Endothelial cell of umbilical vein (primary cell): Measurements from ENCODE around the gene RGSL1. TPM values are rescaled to one million over a fixed set of nuclear protein-coding genes. Genes with fewer than 3 reads are reported as not detected.

Experiments used
- BruUV-seq: library from RNA; stranded (reverse); fragments of 400-500 nt; replicated peaks from 2 replicates; lab custom pipeline; 2021; lab: Mats Ljungman, UMichigan
- CTCF ChIA-PET: fragments of 300-600, 350-600 bp; sonication (Branson Sonifier 250); formaldehyde crosslinking; loops from one replicate; lab custom pipeline; 2021; ENCODE audit warnings: antibody characterized with exemption, inconsistent platforms; lab: Charles Lee
- POLR2A ChIA-PET: fragments of 300-600, 350-600 bp; sonication (Branson Sonifier 250); formaldehyde crosslinking; loops from one replicate; lab custom pipeline; 2021; ENCODE audit warnings: antibody characterized with exemption, inconsistent platforms; lab: Charles Lee
- DNase-seq: peaks from one replicate; pipeline ENCODE4 v3.0.0-alpha.2; 2011; ENCODE audit warnings: low read depth, low spot score
- FAIRE-seq: peaks from 2 replicates; lab custom pipeline; 2011; peaks lifted over from hg19 to GRCh38; lab: Jason Lieb, UNC
- H2AFZ ChIP-seq: 2 replicates; pipeline ENCODE4 v1.6.0; 2012; ENCODE audit warnings: low read depth, low read length, control low read depth, inconsistent platforms
- H3K27ac ChIP-seq: 2 replicates; pipeline ENCODE4 v1.5.1; 2011; ENCODE audit warnings: low read depth, mild to moderate bottlenecking, control low read depth, low read length, moderate library complexity; ENCODE audit not compliant: insufficient read depth
- H3K27me3 ChIP-seq, 2 experiments: 2 replicates each; pipeline versions ENCODE4 v1.6.0 to v1.6.1; 2011; ENCODE audit warnings: low read length in 2 of 2, mixed read lengths in 1 of 2; ENCODE audit not compliant: control insufficient read depth in 2 of 2, insufficient read depth in 2 of 2
- H3K36me3 ChIP-seq, 2 experiments: 2 replicates in 1 of 2; 3 replicates in 1 of 2; pipeline ENCODE4 v1.5.1; 2011; ENCODE audit warnings: low read length in 2 of 2, mild to moderate bottlenecking in 1 of 2, moderate library complexity in 1 of 2; ENCODE audit not compliant: control insufficient read depth in 2 of 2, insufficient read depth in 2 of 2; ENCODE audit errors: extremely low read depth in 1 of 2
- H3K4me1 ChIP-seq: 3 replicates; pipeline ENCODE4 v1.5.1; 2011; ENCODE audit warnings: mild to moderate bottlenecking, low read length; ENCODE audit not compliant: control insufficient read depth, insufficient read depth; ENCODE audit errors: extremely low read depth
- H3K4me2 ChIP-seq: 2 replicates; pipeline ENCODE4 v1.6.1; 2011; ENCODE audit warnings: low read length, control low read depth, mixed read lengths; ENCODE audit not compliant: insufficient read depth
- H3K4me3 ChIP-seq, 3 experiments: fragments of 200-600 bp in 1 of 3; sonication (generic), shearing (Covaris generic) in 1 of 3; replicated peaks in 1 of 3; 2 replicates each; pipeline ENCODE4 v1.5.1; 2011 to 2016; ENCODE audit warnings: control low read depth in 3 of 3, low read length in 3 of 3, mild to moderate bottlenecking in 2 of 3, inconsistent platforms in 1 of 3, low read depth in 1 of 3, moderate library complexity in 1 of 3; ENCODE audit not compliant: insufficient read depth in 1 of 3
- H3K79me2 ChIP-seq: 2 replicates; pipeline ENCODE4 v1.6.0; 2012; ENCODE audit warnings: low read length, inconsistent platforms; ENCODE audit not compliant: control insufficient read depth, insufficient read depth
- H3K9ac ChIP-seq: replicated peaks from 2 replicates; pipeline ENCODE3; 2011; ENCODE audit warnings: low read length, control low read depth; ENCODE audit not compliant: insufficient read depth; ENCODE audit errors: extremely low read depth
- H3K9me1 ChIP-seq: replicated peaks from 3 replicates; pipeline ENCODE4 v1.6.0; 2011; ENCODE audit warnings: mild to moderate bottlenecking, low read length; ENCODE audit not compliant: control insufficient read depth, insufficient read depth; ENCODE audit errors: extremely low read depth
- H3K9me3 ChIP-seq: replicated peaks from 2 replicates; pipeline ENCODE4 v1.5.1; 2012; ENCODE audit warnings: low read length, inconsistent platforms; ENCODE audit not compliant: control insufficient read depth, insufficient read depth
- H4K20me1 ChIP-seq: replicated peaks from 2 replicates; pipeline ENCODE3; 2011; ENCODE audit warnings: mild to moderate bottlenecking, low read length; ENCODE audit not compliant: control insufficient read depth, insufficient read depth; ENCODE audit errors: extremely low read depth
- EZH2 ChIP-seq: IDR thresholded peaks from 2 replicates; pipeline ENCODE4 v1.6.1; 2012; ENCODE audit warnings: borderline replicate concordance, low read depth, mild to moderate bottlenecking, moderate library complexity, low read length, inconsistent platforms; ENCODE audit not compliant: severe bottlenecking
- FOS ChIP-seq: IDR thresholded peaks from 2 replicates; pipeline ENCODE4 v1.6.1; 2011; ENCODE audit warnings: mild to moderate bottlenecking, low read length, moderate library complexity, borderline replicate concordance; ENCODE audit not compliant: insufficient read depth
- GATA2 ChIP-seq: IDR thresholded peaks from 2 replicates; pipeline ENCODE4 v1.7.0; 2011; ENCODE audit warnings: low read depth, mild to moderate bottlenecking, moderate library complexity, mixed read lengths, low read length; ENCODE audit not compliant: insufficient read length, insufficient read depth
- JUN ChIP-seq: IDR thresholded peaks from 2 replicates; pipeline ENCODE4 v1.6.1; 2011; ENCODE audit warnings: borderline replicate concordance, low read depth; ENCODE audit not compliant: insufficient read length, insufficient read depth
- MYC ChIP-seq: IDR thresholded peaks from one replicate; pipeline ENCODE4 v1.6.1; 2011; ENCODE audit warnings: mild to moderate bottlenecking, low read depth, low read length
- POLR2A ChIP-seq: IDR thresholded peaks from 2 replicates; pipeline ENCODE4 v1.6.1; 2012; ENCODE audit warnings: low read depth, mild to moderate bottlenecking, control low read depth, low read length
- POLR2AphosphoS5 ChIP-seq: IDR thresholded peaks from 2 replicates; pipeline ENCODE4 v1.6.1; 2012; ENCODE audit warnings: low read depth, mild to moderate bottlenecking, control low read depth, low read length, moderate library complexity; ENCODE audit not compliant: insufficient read depth
- dilution Hi-C: fragments of 300-500 bp; cut with MboI; formaldehyde crosslinking; loops from one replicate; pipeline ENCODE4 v1.15.0; 2019; ENCODE audit warnings: low sequenced_read_pairs; ENCODE audit not compliant: extremely low pct_ligation_motif_present
- intact Hi-C: fragments of 100-400 bp; cut with micrococcal nuclease; formaldehyde crosslinking; loops from one replicate; pipeline ENCODE4 v1.10.0; 2022
- polyA plus RNA-seq, 4 experiments: library from polyadenylated mRNA; depleted of rRNA in 3 of 4; stranded (reverse) in 3 of 4; unstranded in 1 of 4; fragments of >200 nt; gene quantifications; 2 replicates each; pipeline versions ENCODE4 v1.2.1 to v1.2.3, GENCODE V29; 2011 to 2012; ENCODE audit warnings: missing spikeins in 1 of 4
- total RNA-seq: library from RNA; stranded (reverse); gene quantifications from 2 replicates; pipeline ENCODE4 v1.2.3, GENCODE V29; 2021
- TF ChIP-seq, protein P1 (sequence below), 2 donors: IDR thresholded peaks; 1 replicate in 1 of 2; 2 replicates in 1 of 2; pipeline ENCODE4 v1.5.1; 2011; ENCODE audit warnings: low read length in 2 of 2, mild to moderate bottlenecking in 2 of 2, moderate library complexity in 2 of 2, control low read depth in 1 of 2, inconsistent platforms in 1 of 2, low read depth in 1 of 2; ENCODE audit not compliant: insufficient read depth in 1 of 2; ENCODE audit errors: extremely low read depth in 1 of 2
- TF ChIP-seq, protein P2 (sequence below): IDR thresholded peaks from 2 replicates; pipeline ENCODE4 v1.6.1; 2011; ENCODE audit not compliant: insufficient read depth, insufficient read length

Gene RGSL1
- total and polyA plus RNA-seq, 2 donors (not counting 3 experiments of a cell fraction or from before 2014, with no cell fraction given), result not detected

DNA sequence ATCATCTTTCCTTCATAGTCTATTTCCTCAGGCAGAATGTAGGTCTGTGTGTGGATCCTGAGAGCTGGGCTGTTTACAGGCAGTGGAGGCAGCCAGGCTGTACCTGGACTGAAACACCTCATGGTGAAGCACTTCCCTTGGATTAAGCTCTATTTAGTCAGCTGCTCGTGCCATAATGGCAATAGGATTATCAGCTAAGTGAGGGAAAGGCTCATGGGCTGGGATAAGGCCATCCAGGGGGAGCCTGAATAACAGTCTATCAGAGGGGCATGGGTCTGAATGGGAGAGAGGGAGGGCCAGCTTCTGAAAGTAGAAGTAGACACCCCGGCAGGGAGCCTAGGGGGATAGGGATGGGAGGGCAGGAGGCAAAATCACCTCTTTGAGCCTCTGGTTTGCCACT, 130.8 kb downstream of the RGSL1 start:
- no peak overlapping the region for H3K4me2 ChIP-seq

DNA sequence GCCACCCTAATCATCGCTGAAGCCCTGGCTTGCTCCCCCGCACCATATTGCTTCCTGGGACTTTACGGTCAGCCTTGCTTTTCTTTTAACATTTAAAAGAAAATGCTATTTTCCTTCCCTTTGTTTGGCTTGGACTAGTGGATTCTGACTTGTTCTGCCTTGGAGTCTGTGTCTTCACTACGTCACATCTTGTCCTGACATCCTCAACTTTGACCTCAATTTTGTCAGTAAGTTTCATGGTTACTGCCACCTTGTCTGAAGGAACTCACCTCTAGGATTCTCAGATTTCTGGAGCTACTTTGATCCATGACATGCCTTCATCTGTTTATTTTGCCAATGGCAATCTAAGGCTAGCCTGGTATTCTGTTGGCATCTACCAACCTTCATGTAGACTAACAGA, 134.8 kb downstream of the RGSL1 start:
- H3K4me2 ChIP-seq, result no peak overlapping the region
- no peaks in the 10 kb centered on the region for H3K36me3 ChIP-seq

More for the DNA sequence above, 130.8 kb downstream of the RGSL1 start:
- TF ChIP-seq EZH2 (no peak), JUN (no peak), FOS (no peak), POLR2AphosphoS5 (no peak)
- ChIA-PET CTCF (interaction anchor here (1.5 kb wide), 1 partner anchor 15 kb away, joined by 5 read pairs; no protein-coding TSS in a partner anchor), POLR2A (no interaction called here)
- dilution Hi-C loops, result no loop called here
- Histone ChIP-seq H3K36me3 (no peaks in the 10 kb centered on the region), H4K20me1 (no peaks in the 10 kb centered on the region), H3K9me3 (no peaks in the 10 kb centered on the region), H3K27me3 (no peaks in the 10 kb centered on the region), H3K4me3 (no peak overlapping the region), H3K4me1 (no peaks in the 10 kb centered on the region), H3K9ac (no peak overlapping the region), H3K9me1 (no peaks in the 10 kb centered on the region), H2AFZ (no peak overlapping the region), H3K79me2 (no peaks in the 10 kb centered on the region), H3K27ac (no peak overlapping the region)
- BruUV-seq, result no TSS peak
- intact Hi-C loops, result no loop called here
- no peak for DNase-seq
- no peak for FAIRE-seq

More for the DNA sequence above, 134.8 kb downstream of the RGSL1 start:
- Histone ChIP-seq H3K9me1 (no peaks in the 10 kb centered on the region), H3K79me2 (no peaks in the 10 kb centered on the region), H3K27me3 (no peaks in the 10 kb centered on the region), H3K9me3 (no peaks in the 10 kb centered on the region), H2AFZ (no peak overlapping the region), H4K20me1 (no peaks in the 10 kb centered on the region), H3K4me3 (no peak overlapping the region), H3K9ac (no peak overlapping the region), H3K4me1 (peaks cover 9% of the 10 kb centered on the region), H3K27ac (no peak overlapping the region)
- no TSS peak for BruUV-seq
- POLR2A ChIA-PET, result no interaction called here
- dilution Hi-C loops (no loop called here), intact Hi-C loops (no loop called here)
- FAIRE-seq (no peak), DNase-seq (no peak)
- CTCF ChIA-PET, result interaction anchor here (2.2 kb wide), 1 partner anchor 11 kb away, joined by 9 read pairs; no protein-coding TSS in a partner anchor
- TF ChIP-seq, protein P1, sequence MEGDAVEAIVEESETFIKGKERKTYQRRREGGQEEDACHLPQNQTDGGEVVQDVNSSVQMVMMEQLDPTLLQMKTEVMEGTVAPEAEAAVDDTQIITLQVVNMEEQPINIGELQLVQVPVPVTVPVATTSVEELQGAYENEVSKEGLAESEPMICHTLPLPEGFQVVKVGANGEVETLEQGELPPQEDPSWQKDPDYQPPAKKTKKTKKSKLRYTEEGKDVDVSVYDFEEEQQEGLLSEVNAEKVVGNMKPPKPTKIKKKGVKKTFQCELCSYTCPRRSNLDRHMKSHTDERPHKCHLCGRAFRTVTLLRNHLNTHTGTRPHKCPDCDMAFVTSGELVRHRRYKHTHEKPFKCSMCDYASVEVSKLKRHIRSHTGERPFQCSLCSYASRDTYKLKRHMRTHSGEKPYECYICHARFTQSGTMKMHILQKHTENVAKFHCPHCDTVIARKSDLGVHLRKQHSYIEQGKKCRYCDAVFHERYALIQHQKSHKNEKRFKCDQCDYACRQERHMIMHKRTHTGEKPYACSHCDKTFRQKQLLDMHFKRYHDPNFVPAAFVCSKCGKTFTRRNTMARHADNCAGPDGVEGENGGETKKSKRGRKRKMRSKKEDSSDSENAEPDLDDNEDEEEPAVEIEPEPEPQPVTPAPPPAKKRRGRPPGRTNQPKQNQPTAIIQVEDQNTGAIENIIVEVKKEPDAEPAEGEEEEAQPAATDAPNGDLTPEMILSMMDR (IDR thresholded peaks at IDR 0.05; ENCODE audit: extremely low read depth in 1 of 2, insufficient read depth in 1 of 2, low read depth in 1 of 2, low read length in 2 of 2), result no peak
- TF ChIP-seq FOS (no peak), POLR2AphosphoS5 (no peak), POLR2A (no peak), GATA2 (no peak), EZH2 (no peak), JUN (no peak), MYC (no peak)
- TF ChIP-seq, protein P2, sequence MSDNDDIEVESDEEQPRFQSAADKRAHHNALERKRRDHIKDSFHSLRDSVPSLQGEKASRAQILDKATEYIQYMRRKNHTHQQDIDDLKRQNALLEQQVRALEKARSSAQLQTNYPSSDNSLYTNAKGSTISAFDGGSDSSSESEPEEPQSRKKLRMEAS, result no peak
